WTC11 (cell line): ENCODE data around the gene FAM171A1. TPM values are rescaled to one million over a fixed set of nuclear protein-coding genes. Genes with fewer than 3 reads are reported as not detected.

ENCODE experiments used
- ATAC-seq: fragments of 200-7000 bp; cut with Tn5 transposase; 2 replicates; pipeline ENCODE4 v1.10.0; 2021; ENCODE audit warnings: mild to moderate bottlenecking, moderate library complexity
- CTCF ChIA-PET: fragments of 300-600 bp; sonication (Branson Sonifier 250); formaldehyde crosslinking; loops from one replicate; lab custom pipeline; 2021; ENCODE audit warnings: antibody characterized with exemption; lab: Charles Lee
- POLR2A ChIA-PET: fragments of 350-600 bp; sonication (Branson Sonifier 250); formaldehyde crosslinking; loops from one replicate; lab custom pipeline; 2021; ENCODE audit warnings: antibody characterized with exemption; lab: Charles Lee
- DNase-seq: peaks from one replicate; pipeline ENCODE4 v3.0.0; 2021; ENCODE audit warnings: low spot score
- H3K27ac Mint-ChIP-seq: 2 replicates; pipeline ENCODE4 v1.8.0; 2021; ENCODE audit warnings: mixed read lengths
- H3K27me3 Mint-ChIP-seq: 2 replicates; pipeline ENCODE4 v1.8.0; 2021; ENCODE audit warnings: low read depth, mild to moderate bottlenecking, moderate library complexity, mixed read lengths
- H3K36me3 Mint-ChIP-seq: 2 replicates; pipeline ENCODE4 v1.8.0; 2021; ENCODE audit warnings: mixed read lengths
- H3K4me1 Mint-ChIP-seq: 2 replicates; pipeline ENCODE4 v1.8.0; 2022; ENCODE audit warnings: mixed read lengths
- H3K4me3 Mint-ChIP-seq: 2 replicates; pipeline ENCODE4 v1.8.0; 2021; ENCODE audit warnings: mild to moderate bottlenecking, moderate library complexity, mixed read lengths
- H3K9me3 Mint-ChIP-seq: 2 replicates; pipeline ENCODE4 v1.8.0; 2021; ENCODE audit warnings: mixed read lengths
- ATF6 ChIP-seq: sonication (generic); formaldehyde crosslinking; IDR thresholded peaks from 2 replicates; pipeline ENCODE4 v1.8.1; 2023; ENCODE audit warnings: mild to moderate bottlenecking, missing genetic modification reagents
- CTCF ChIP-seq: fragments of 200-600 bp; IDR thresholded peaks from 2 replicates; pipeline ENCODE4 v1.8.0; 2022; ENCODE audit warnings: antibody characterized with exemption
- EMX1 ChIP-seq: fragments of 250-450 bp; sonication (Bioruptor Pico); IDR thresholded peaks from 2 replicates; pipeline ENCODE4 v1.8.0; 2021; ENCODE audit warnings: mild to moderate bottlenecking
- GRHL2 ChIP-seq: fragments of 250-450 bp; sonication (Bioruptor Pico); IDR thresholded peaks from 2 replicates; pipeline ENCODE4 v1.8.0; 2022; ENCODE audit warnings: mild to moderate bottlenecking, moderate library complexity; ENCODE audit not compliant: insufficient replicate concordance, severe bottlenecking
- MYBL2 ChIP-seq: sonication (generic); formaldehyde crosslinking; IDR thresholded peaks from 2 replicates; pipeline ENCODE4 v1.8.1; 2023; ENCODE audit warnings: mild to moderate bottlenecking, moderate library complexity, missing genetic modification reagents
- NFATC4 ChIP-seq: fragments of 250-450 bp; sonication (Bioruptor Pico); IDR thresholded peaks from 2 replicates; pipeline ENCODE4 v1.9.0; 2021; ENCODE audit warnings: mild to moderate bottlenecking
- NFYB ChIP-seq: sonication (generic); formaldehyde crosslinking; conservative IDR thresholded peaks from 2 replicates; pipeline ENCODE4 v1.8.0; 2022; ENCODE audit warnings: low read depth, missing genetic modification reagents
- NR2C2 ChIP-seq: sonication (generic); formaldehyde crosslinking; IDR thresholded peaks from 2 replicates; pipeline ENCODE4 v1.8.0; 2022; ENCODE audit warnings: mild to moderate bottlenecking, missing genetic modification reagents
- PREB ChIP-seq: sonication (generic); formaldehyde crosslinking; IDR thresholded peaks from 2 replicates; pipeline ENCODE4 v1.8.1; 2022; ENCODE audit warnings: mild to moderate bottlenecking, missing genetic modification reagents, moderate library complexity, borderline replicate concordance
- SOX15 ChIP-seq: fragments of 250-450 bp; sonication (Bioruptor Pico); IDR thresholded peaks from 2 replicates; pipeline ENCODE4 v1.9.0; 2021; ENCODE audit warnings: mild to moderate bottlenecking
- TEAD4 ChIP-seq: sonication (generic); formaldehyde crosslinking; IDR thresholded peaks from 2 replicates; pipeline ENCODE4 v1.8.0; 2022; ENCODE audit warnings: mild to moderate bottlenecking, missing genetic modification reagents
- ZNF219 ChIP-seq: sonication (generic); formaldehyde crosslinking; IDR thresholded peaks from 2 replicates; pipeline ENCODE4 v1.8.0; 2023; ENCODE audit warnings: missing genetic modification reagents, mild to moderate bottlenecking, borderline replicate concordance
- ZNF416 ChIP-seq: fragments of 250-450 bp; sonication (Bioruptor Pico); IDR thresholded peaks from 2 replicates; pipeline ENCODE4 v1.9.0; 2021; ENCODE audit warnings: mild to moderate bottlenecking, inconsistent platforms
- ZSCAN18 ChIP-seq: fragments of 250-450 bp; sonication (Bioruptor Pico); IDR thresholded peaks from 2 replicates; pipeline ENCODE4 v2.1.2; 2022; ENCODE audit warnings: mild to moderate bottlenecking, moderate library complexity
- total RNA-seq: library from RNA; stranded (reverse); gene quantifications from 3 replicates; pipeline ENCODE4 v1.2.3, GENCODE V29; 2021
- TF ChIP-seq, protein P1 (sequence below): sonication (generic); formaldehyde crosslinking; IDR thresholded peaks from 2 replicates; pipeline ENCODE4 v1.8.1; 2022; ENCODE audit warnings: missing genetic modification reagents, borderline replicate concordance
- TF ChIP-seq, protein P2 (sequence below): sonication (generic); formaldehyde crosslinking; IDR thresholded peaks from 2 replicates; pipeline ENCODE4 v1.8.0; 2022; ENCODE audit warnings: mild to moderate bottlenecking, missing genetic modification reagents
- TF ChIP-seq, protein P3 (sequence below): sonication (generic); formaldehyde crosslinking; IDR thresholded peaks from 2 replicates; pipeline ENCODE4 v1.8.0; 2023; ENCODE audit warnings: missing genetic modification reagents

FAM171A1 gene
- total RNA-seq, 1 experiment from 2014 or later = 33.9 TPM

DNA sequence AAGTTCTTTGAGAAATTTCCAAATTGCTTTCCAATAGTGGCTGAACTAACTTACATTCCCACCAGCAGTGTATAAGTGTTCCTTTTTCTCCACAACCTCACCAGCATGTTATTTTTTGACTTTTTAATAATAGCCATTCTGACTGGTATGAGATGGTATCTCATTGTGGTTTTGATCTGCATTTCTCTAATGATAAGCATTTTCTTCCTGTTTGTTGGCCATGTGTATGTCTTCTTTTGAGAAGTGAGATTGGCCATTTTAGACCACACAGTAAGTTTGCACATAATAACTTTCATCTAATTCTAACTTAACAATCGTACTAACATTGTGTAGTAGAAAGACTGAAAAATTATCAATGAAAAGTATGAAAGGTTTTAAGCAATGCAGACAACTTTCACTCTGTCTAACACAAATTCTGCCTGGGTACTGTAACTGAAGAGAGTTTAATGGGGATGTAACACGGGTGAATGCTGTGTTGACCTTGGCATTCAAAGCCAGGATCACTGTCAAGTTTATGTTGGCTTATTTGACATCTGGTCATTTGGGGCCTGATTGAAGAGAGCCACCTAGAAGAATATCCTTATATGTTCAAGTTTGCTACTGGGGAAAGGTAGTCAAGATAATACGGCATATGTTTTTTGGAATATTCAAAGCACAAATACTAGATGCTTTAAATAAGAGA is 50.4 kb downstream of the FAM171A1 start:
- CTCF ChIA-PET = no interaction called here
- H3K4me1 Mint-ChIP-seq = peaks cover 31% of the 10 kb centered on the region
- H3K36me3 Mint-ChIP-seq = 0 out of 2 replicates have a peak, but pooled peaks cover 3% of the 10 kb centered on the region
- no peaks in the 10 kb centered on the region for H3K27me3 Mint-ChIP-seq
- H3K27ac Mint-ChIP-seq = peak overlapping the region; percentile 40; the same call in 1 of the 2 replicates
- ATAC-seq (no peak), DNase-seq (no peak)
- H3K9me3 Mint-ChIP-seq = peaks cover 10% of the 10 kb centered on the region
- H3K4me3 Mint-ChIP-seq = no peak overlapping the region
- POLR2A ChIA-PET = no interaction called here
- TF ChIP-seq CTCF (no peak), GRHL2 (CRISPR knock-in tag) (no peak), ZNF219 (CRISPR knock-in tag) (no peak), ZNF416 (CRISPR knock-in tag) (no peak), MYBL2 (no peak), EMX1 (CRISPR knock-in tag) (no peak), ZSCAN18 (CRISPR knock-in tag) (no peak), SOX15 (CRISPR knock-in tag) (no peak), PREB (CRISPR knock-in tag) (no peak), ATF6 (CRISPR knock-in tag) (no peak), NR2C2 (CRISPR knock-in tag) (no peak), TEAD4 (CRISPR knock-in tag) (no peak), NFYB (no peak), NFATC4 (CRISPR knock-in tag) (no peak)
- TF ChIP-seq, protein P1, sequence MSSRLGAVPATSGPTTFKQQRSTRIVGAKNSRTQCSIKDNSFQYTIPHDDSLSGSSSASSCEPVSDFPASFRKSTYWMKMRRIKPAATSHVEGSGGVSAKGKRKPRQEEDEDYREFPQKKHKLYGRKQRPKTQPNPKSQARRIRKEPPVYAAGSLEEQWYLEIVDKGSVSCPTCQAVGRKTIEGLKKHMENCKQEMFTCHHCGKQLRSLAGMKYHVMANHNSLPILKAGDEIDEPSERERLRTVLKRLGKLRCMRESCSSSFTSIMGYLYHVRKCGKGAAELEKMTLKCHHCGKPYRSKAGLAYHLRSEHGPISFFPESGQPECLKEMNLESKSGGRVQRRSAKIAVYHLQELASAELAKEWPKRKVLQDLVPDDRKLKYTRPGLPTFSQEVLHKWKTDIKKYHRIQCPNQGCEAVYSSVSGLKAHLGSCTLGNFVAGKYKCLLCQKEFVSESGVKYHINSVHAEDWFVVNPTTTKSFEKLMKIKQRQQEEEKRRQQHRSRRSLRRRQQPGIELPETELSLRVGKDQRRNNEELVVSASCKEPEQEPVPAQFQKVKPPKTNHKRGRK (CRISPR knock-in tag) = no peak
- TF ChIP-seq, protein P2, sequence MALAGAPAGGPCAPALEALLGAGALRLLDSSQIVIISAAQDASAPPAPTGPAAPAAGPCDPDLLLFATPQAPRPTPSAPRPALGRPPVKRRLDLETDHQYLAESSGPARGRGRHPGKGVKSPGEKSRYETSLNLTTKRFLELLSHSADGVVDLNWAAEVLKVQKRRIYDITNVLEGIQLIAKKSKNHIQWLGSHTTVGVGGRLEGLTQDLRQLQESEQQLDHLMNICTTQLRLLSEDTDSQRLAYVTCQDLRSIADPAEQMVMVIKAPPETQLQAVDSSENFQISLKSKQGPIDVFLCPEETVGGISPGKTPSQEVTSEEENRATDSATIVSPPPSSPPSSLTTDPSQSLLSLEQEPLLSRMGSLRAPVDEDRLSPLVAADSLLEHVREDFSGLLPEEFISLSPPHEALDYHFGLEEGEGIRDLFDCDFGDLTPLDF (CRISPR knock-in tag) = no peak
- TF ChIP-seq, protein P3, sequence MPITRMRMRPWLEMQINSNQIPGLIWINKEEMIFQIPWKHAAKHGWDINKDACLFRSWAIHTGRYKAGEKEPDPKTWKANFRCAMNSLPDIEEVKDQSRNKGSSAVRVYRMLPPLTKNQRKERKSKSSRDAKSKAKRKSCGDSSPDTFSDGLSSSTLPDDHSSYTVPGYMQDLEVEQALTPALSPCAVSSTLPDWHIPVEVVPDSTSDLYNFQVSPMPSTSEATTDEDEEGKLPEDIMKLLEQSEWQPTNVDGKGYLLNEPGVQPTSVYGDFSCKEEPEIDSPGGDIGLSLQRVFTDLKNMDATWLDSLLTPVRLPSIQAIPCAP (CRISPR knock-in tag) = no peak
